ENCODE measurements around the gene ATXN7. TPM values are rescaled to one million over a fixed set of nuclear protein-coding genes. Genes with fewer than 3 reads are reported as not detected.
A peak's percentile ranks its signal among the peaks of the same experiment; 100 is the strongest.

Gene ATXN7
- total and polyA plus RNA-seq, 10 of the 15 experiments (the other 5 are each of a cell fraction or from before 2014, with no cell fraction given), result 0.83 to 24.6 (median 8.5) TPM

GRCh38 chr3:63960048-63960711 lies 96.5 kb downstream of the ATXN7 start:
- SMC1A ChIA-PET (ENCODE audit: uncharacterized antibody, unreplicated experiment), result interaction anchor here (0.8 to 3.5 kb wide), 11 partner anchors 9 to 523 kb away, joined by 3 to 17 read pairs (median 4); no protein-coding TSS in a partner anchor
- RAD21 ChIA-PET (ENCODE audit: unreplicated experiment), result interaction anchor here (0.6 to 1.2 kb wide), 5 partner anchors 9 to 45 kb away, joined by 3 read pairs; no protein-coding TSS in a partner anchor
- no peak overlapping the region for H3K9ac ChIP-seq (ENCODE audit: control insufficient read depth, insufficient read depth, low read length)
- no TSS peak for BruUV-seq (replicated peaks)
- intact Hi-C loops (cut with micrococcal nuclease; ENCODE audit: unreplicated experiment), result loop anchor here (5.0 kb wide), 1 partner anchor 48 kb away; the partner anchor contains the start of gene SCAANT1
- no peak overlapping the region for H2AFZ ChIP-seq (ENCODE audit: control insufficient read depth, low read depth, low read length)
- whole genome bisulfite sequencing (ENCODE audit: insufficient coverage, insufficient replicate concordance, low lambda C conversion rate, missing lambda C conversion rate), result 67% methylated on average over 6 of the region's 6 CpGs
- peak overlapping the region; percentile 57; the same call in 1 of the 2 replicates for H3K4me2 ChIP-seq (ENCODE audit: control insufficient read depth, insufficient read depth)
- no peak overlapping the region for H3K4me3 ChIP-seq
- no peaks in the 10 kb centered on the region for H3K27me3 ChIP-seq (replicated peaks in 1 of 2; ENCODE audit: control insufficient read depth in 2 of 2, insufficient read depth in 2 of 2, low read length in 1 of 2)
- peaks cover 12% of the 10 kb centered on the region for H3K4me1 ChIP-seq (ENCODE audit: control insufficient read depth, insufficient read depth, low read length)
- peaks cover 12% of the 10 kb centered on the region for H3K79me2 ChIP-seq (ENCODE audit: control insufficient read depth, insufficient read depth, low read length)
- CTCF ChIA-PET, result interaction anchor here (0.7 to 12.2 kb wide), 9 partner anchors 9 to 435 kb away, joined by 3 to 154 read pairs (median 8); partner anchors contain the start of gene PSMD6
- in situ Hi-C loops (cut with MboI), result no loop called here
- TF ChIP-seq IKZF2 (IDR thresholded peaks at IDR 0.05), result no peak
- TF ChIP-seq USF1 (IDR thresholded peaks at IDR 0.05; ENCODE audit: borderline replicate concordance, extremely low read length, insufficient read depth, low read depth, low read length), result peak; percentile 45
- TF ChIP-seq EED (IDR thresholded peaks at IDR 0.05; ENCODE audit: low read depth), result 0 out of 2 replicates have a peak, but pooled peaks have one; percentile 29
- TF ChIP-seq NFXL1 (IDR thresholded peaks at IDR 0.05; ENCODE audit: borderline replicate concordance), result no peak
- TF ChIP-seq SMAD5 (IDR thresholded peaks at IDR 0.05; ENCODE audit: low read depth), result no peak
- no peak for TF ChIP-seq EZH2 (IDR thresholded peaks at IDR 0.05; ENCODE audit: borderline replicate concordance, control insufficient read depth, low read depth, low read length)
- 0 out of 3 replicates have a peak, but pooled peaks have one; percentile 6 for ATAC-seq
- FAIRE-seq, result no peak
- H3K9me3 ChIP-seq (replicated peaks; ENCODE audit: control insufficient read depth, insufficient read depth, low read length), result no peaks in the 10 kb centered on the region
- peaks cover 0 to 9% of the 10 kb centered on the region in 2 experiments; a peak in 3 of 4 replicates for H3K36me3 ChIP-seq (ENCODE audit: control insufficient read depth in 2 of 2, insufficient read depth in 2 of 2, low read length in 1 of 2)
- 0 out of 2 replicates have a peak overlapping the region, but pooled peaks have one; percentile 31 for H3K27ac ChIP-seq (ENCODE audit: control insufficient read depth, insufficient read depth)
- POLR2A ChIA-PET, result interaction anchor here (1.2 kb wide), 1 partner anchor 9 kb away, joined by 3 read pairs; no protein-coding TSS in a partner anchor
- DNase-seq (ENCODE audit: low read depth, low spot score), result no peak
- no peaks in the 10 kb centered on the region for H4K20me1 ChIP-seq (ENCODE audit: control insufficient read depth, insufficient read depth)

All from GM12878 (cell line).